COLO668 (cell line): ENCODE data around the gene TLCD4.
"Not testable (repeated sequence)": the region's sequence is repeated elsewhere in the genome, so short reads cannot be mapped to it uniquely, and the experiment has no call there.

Source experiments
- DNase-seq: peaks from one replicate; lab custom pipeline; 2025; ENCODE audit not compliant: unreplicated experiment; lab: John Stamatoyannopoulos, UW

The TLCD4 gene

GRCh38 chr1:95145493-95145892 is 28.3 kb downstream of the TLCD4 start:
- DNase-seq: no peak

GRCh38 chr1:95146637-95147036 is 29.5 kb downstream of the TLCD4 start:
- no peak for DNase-seq

- no peak for DNase-seq
Measured at GRCh38 chr1:95154096-95154495, 36.9 kb downstream of the TLCD4 start.

- DNase-seq: not testable (repeated sequence)
Measured at GRCh38 chr1:95165569-95165968, 48.4 kb downstream of the TLCD4 start.
